Measurements from ENCODE around the gene TRH.
"Not testable (repeated sequence)": the region's sequence is repeated elsewhere in the genome, so short reads cannot be mapped to it uniquely, and the experiment has no call there.

The TRH gene

GRCh38 chr3:129966876-129967275 is 7.6 kb upstream of the TRH start:
- no peak for DNase-seq

- DNase-seq, result no peak
Observed at GRCh38 chr3:129967761-129968160, 6.8 kb upstream of the TRH start.

GRCh38 chr3:129971351-129972052 is 3.0 kb upstream of the TRH start:
- DNase-seq, result no peak

- no peak for DNase-seq
Observed at GRCh38 chr3:129972301-129972700, 2.2 kb upstream of the TRH start.

GRCh38 chr3:129973853-129974563 is 512 bp upstream of the TRH start:
- no peak for DNase-seq

GRCh38 chr3:129974833-129975704 is 549 bp downstream of the TRH start:
- no peak for DNase-seq

- no peak for DNase-seq
Observed at GRCh38 chr3:129975705-129976048, 1.2 kb downstream of the TRH start.

- DNase-seq, result no peak
Observed at GRCh38 chr3:129976286-129976685, 1.8 kb downstream of the TRH start.

- DNase-seq, result no peak
Observed at GRCh38 chr3:129978123-129978522, 3.6 kb downstream of the TRH start.

GRCh38 chr3:129979905-129980304 is 5.4 kb downstream of the TRH start:
- DNase-seq, result no peak

GRCh38 chr3:129983561-129983960 is 9.0 kb downstream of the TRH start:
- DNase-seq, result no peak

- DNase-seq, result no peak
Observed at GRCh38 chr3:129984125-129984524, 9.6 kb downstream of the TRH start.

GRCh38 chr3:129985113-129985512 is 10.6 kb downstream of the TRH start:
- peak; percentile 97 for DNase-seq

- no peak for DNase-seq
Observed at GRCh38 chr3:129988429-129988828, 13.9 kb downstream of the TRH start.

GRCh38 chr3:129989414-129989813 is 14.9 kb downstream of the TRH start:
- peak; percentile 71 for DNase-seq

- peak; percentile 41 for DNase-seq
Observed at GRCh38 chr3:129992781-129993180, 18.3 kb downstream of the TRH start.

GRCh38 chr3:129994883-129995559 is 20.5 kb downstream of the TRH start:
- peak; percentile 82 for DNase-seq

GRCh38 chr3:129996073-129996472 is 21.6 kb downstream of the TRH start:
- no peak for DNase-seq

GRCh38 chr3:129999176-129999575 is 24.7 kb downstream of the TRH start:
- not testable (repeated sequence) for DNase-seq

- DNase-seq, result peak; percentile 45
Observed at GRCh38 chr3:130002666-130003598, 28.4 kb downstream of the TRH start.

GRCh38 chr3:130010556-130010955 is 36.0 kb downstream of the TRH start:
- DNase-seq, result no peak

- not testable (repeated sequence) for DNase-seq
Observed at GRCh38 chr3:130012108-130012507, 37.6 kb downstream of the TRH start.
